Measurements from ENCODE around the gene DPYD.

Gene DPYD

GRCh38 chr1:97621955-97622354 lies 298.9 kb downstream of the DPYD start:
- H3K9ac ChIP-seq (ENCODE audit: low read length), result no peak overlapping the region
- TF ChIP-seq EZH2 (optimal IDR thresholded peaks at IDR 0.05; ENCODE audit: low read depth, low read length), result no peak
- no peak for TF ChIP-seq EZH2phosphoT487 (IDR thresholded peaks at IDR 0.05; ENCODE audit: low read length)
- no peak for TF ChIP-seq CTCF (IDR thresholded peaks at IDR 0.05; ENCODE audit: low read length)

GRCh38 chr1:97619706-97620105 lies 301.1 kb downstream of the DPYD start:
- Histone ChIP-seq H3K79me2 (ENCODE audit: low read length) (no peaks in the 10 kb centered on the region), H3K4me2 (ENCODE audit: low read depth, low read length) (no peak overlapping the region), H3K9ac (ENCODE audit: low read length) (no peak overlapping the region), H3F3A (ENCODE audit: insufficient read depth, low read length) (no peaks in the 10 kb centered on the region), H3K9me3 (replicated peaks; ENCODE audit: insufficient read depth, low read length) (no peaks in the 10 kb centered on the region), H3K9me2 (replicated peaks; ENCODE audit: insufficient read depth, low read length) (no peaks in the 10 kb centered on the region), H3K36me3 (replicated peaks; ENCODE audit: insufficient read depth, low read length) (no peaks in the 10 kb centered on the region), H4K20me1 (ENCODE audit: insufficient read depth, low read length) (no peaks in the 10 kb centered on the region), H3K27me3 (replicated peaks; ENCODE audit: insufficient read depth, low read length) (no peaks in the 10 kb centered on the region), H3K27ac (ENCODE audit: low read length) (no peak overlapping the region), H2AFZ (ENCODE audit: low read length) (no peak overlapping the region), H3K4me1 (ENCODE audit: low read length) (no peaks in the 10 kb centered on the region), H3K4me3 (ENCODE audit: low read length) (no peak overlapping the region)
- no peak for DNase-seq
- TF ChIP-seq EZH2 (optimal IDR thresholded peaks at IDR 0.05; ENCODE audit: low read depth, low read length) (no peak), CTCF (IDR thresholded peaks at IDR 0.05; ENCODE audit: low read length) (no peak), EZH2phosphoT487 (IDR thresholded peaks at IDR 0.05; ENCODE audit: low read length) (no peak)

More at GRCh38 chr1:97621955-97622354, 298.9 kb downstream of the DPYD start:
- H4K20me1 ChIP-seq (ENCODE audit: insufficient read depth, low read length), result no peaks in the 10 kb centered on the region
- no peaks in the 10 kb centered on the region for H3K9me2 ChIP-seq (replicated peaks; ENCODE audit: insufficient read depth, low read length)
- no peak overlapping the region for H3K27ac ChIP-seq (ENCODE audit: low read length)
- H3K36me3 ChIP-seq (replicated peaks; ENCODE audit: insufficient read depth, low read length), result no peaks in the 10 kb centered on the region
- H3K27me3 ChIP-seq (replicated peaks; ENCODE audit: insufficient read depth, low read length), result no peaks in the 10 kb centered on the region
- H3K4me2 ChIP-seq (ENCODE audit: low read depth, low read length), result no peak overlapping the region
- H2AFZ ChIP-seq (ENCODE audit: low read length), result no peak overlapping the region
- no peaks in the 10 kb centered on the region for H3K4me1 ChIP-seq (ENCODE audit: low read length)
- H3K4me3 ChIP-seq (ENCODE audit: low read length), result no peak overlapping the region
- no peaks in the 10 kb centered on the region for H3F3A ChIP-seq (ENCODE audit: insufficient read depth, low read length)
- no peak for DNase-seq
- no peaks in the 10 kb centered on the region for H3K9me3 ChIP-seq (replicated peaks; ENCODE audit: insufficient read depth, low read length)
- no peaks in the 10 kb centered on the region for H3K79me2 ChIP-seq (ENCODE audit: low read length)

- Histone ChIP-seq H3K4me3 (ENCODE audit: low read length) (no peak overlapping the region), H4K20me1 (ENCODE audit: insufficient read depth, low read length) (no peaks in the 10 kb centered on the region), H3F3A (ENCODE audit: insufficient read depth, low read length) (no peaks in the 10 kb centered on the region), H3K9ac (ENCODE audit: low read length) (no peak overlapping the region), H2AFZ (ENCODE audit: low read length) (no peak overlapping the region), H3K79me2 (ENCODE audit: low read length) (no peaks in the 10 kb centered on the region), H3K27ac (ENCODE audit: low read length) (no peak overlapping the region), H3K27me3 (replicated peaks; ENCODE audit: insufficient read depth, low read length) (no peaks in the 10 kb centered on the region), H3K9me2 (replicated peaks; ENCODE audit: insufficient read depth, low read length) (no peaks in the 10 kb centered on the region), H3K4me1 (ENCODE audit: low read length) (no peaks in the 10 kb centered on the region), H3K9me3 (replicated peaks; ENCODE audit: insufficient read depth, low read length) (no peaks in the 10 kb centered on the region), H3K4me2 (ENCODE audit: low read depth, low read length) (no peak overlapping the region), H3K36me3 (replicated peaks; ENCODE audit: insufficient read depth, low read length) (no peaks in the 10 kb centered on the region)
- TF ChIP-seq EZH2 (optimal IDR thresholded peaks at IDR 0.05; ENCODE audit: low read depth, low read length), result no peak
- TF ChIP-seq EZH2phosphoT487 (IDR thresholded peaks at IDR 0.05; ENCODE audit: low read length), result no peak
- TF ChIP-seq CTCF (IDR thresholded peaks at IDR 0.05; ENCODE audit: low read length), result no peak
- no peak for DNase-seq
These were observed 310.1 kb downstream of the DPYD start for GRCh38 chr1:97610748-97611147.
